Measurements from ENCODE around the gene TNIK. TPM values are rescaled to one million over a fixed set of nuclear protein-coding genes. Genes with fewer than 3 reads are reported as not detected.

The TNIK gene
- total RNA-seq, 2 donors from 2014 or later = 31.7 to 37.9 TPM

DNA sequence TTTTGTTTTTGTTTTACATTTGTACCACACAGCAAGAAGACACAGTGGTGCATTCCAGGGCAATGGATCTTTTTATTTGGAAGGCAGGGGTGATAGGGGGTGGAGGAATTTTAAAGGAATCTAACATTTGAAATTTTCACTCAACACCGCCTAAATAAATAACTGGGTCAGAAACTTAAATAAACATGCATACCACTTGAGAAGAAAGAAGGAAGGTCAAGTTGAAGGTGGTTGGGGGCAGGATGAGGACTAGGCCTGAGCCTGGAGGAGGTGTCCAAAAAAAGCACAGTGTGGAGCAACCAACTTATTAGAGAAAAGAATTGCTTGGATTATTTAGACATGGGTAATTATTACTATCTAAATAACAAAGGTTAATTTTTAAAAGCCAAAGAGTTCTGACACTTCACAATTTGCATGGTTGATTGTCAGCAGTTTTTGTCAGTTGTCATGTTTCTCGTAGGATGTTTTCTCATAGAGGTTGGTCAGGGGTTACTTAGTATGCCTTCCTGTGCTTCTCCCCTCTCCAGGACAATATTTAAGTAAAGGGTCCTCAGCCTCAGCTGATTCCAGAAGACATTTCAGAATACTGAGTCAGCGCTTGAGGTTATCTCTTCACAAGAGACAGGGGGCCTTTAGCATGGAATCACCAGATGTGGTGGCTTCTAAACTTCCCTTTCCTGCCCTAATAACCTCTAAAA is 260.0 kb downstream of the TNIK start:
- peaks cover 9 to 11% of the 10 kb centered on the region in 2 donors for H3K9me3 Mint-ChIP-seq
- peaks cover 11 to 32% of the 10 kb centered on the region in 2 donors for H3K36me3 Mint-ChIP-seq
- ATAC-seq (no peak), DNase-seq (ENCODE audit: low spot score in 2 of 2) (no peak)
- no peak overlapping the region for H3K27ac Mint-ChIP-seq

DNA sequence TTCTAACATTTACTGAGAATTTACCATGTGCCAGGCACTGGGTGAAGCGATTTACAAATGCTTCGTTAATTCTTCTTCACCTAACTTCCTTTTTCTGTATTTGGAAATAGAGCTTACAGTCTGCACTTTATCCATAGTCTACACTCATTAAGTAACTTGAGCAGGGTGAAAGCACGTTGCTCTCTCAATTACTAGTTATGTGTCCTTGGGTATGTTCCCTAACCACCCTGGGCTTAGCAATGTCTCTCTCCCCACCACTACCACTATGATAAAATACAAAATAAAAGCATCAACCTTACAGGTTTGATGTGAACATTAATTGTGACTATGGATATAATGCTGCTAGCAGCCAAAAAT is 260.8 kb downstream of the TNIK start:
- Mint-ChIP-seq H3K27ac (no peak overlapping the region), H3K9me3 (peaks cover 9 to 11% of the 10 kb centered on the region in 2 donors), H3K36me3 (peaks cover 10 to 30% of the 10 kb centered on the region in 2 donors)
- DNase-seq (ENCODE audit: low spot score in 2 of 2) (no peak), ATAC-seq (no peak)

DNA sequence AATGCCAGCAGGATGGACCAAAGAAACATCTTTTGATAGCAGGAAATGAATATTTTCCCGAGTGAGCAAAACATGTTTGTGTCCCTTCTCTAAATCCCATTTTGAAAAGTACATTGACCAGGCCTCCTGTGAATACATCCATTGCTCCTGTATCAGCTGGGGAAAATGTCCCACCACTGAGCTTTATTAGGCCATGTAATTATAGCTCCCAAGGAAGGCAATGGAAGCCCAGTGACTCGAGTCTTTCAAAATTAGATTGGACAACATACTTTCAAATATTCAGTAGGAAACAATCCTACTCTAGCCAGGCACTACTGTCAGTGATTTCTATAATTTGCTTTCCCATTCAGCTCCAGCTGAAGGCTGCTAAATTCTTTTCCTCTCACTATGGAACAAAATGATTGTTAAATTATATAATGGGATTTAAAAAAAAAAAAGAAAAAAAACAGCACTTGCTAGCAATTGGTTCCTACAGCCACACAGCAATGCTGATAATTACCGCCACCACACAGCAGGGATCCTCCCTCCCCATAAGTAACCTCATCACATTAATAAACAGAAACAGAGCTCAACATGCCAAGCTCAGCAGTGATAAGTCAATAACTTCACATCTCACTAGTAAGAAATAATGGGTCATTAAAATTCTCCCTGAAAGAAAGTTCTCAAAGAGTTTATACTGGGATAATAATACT is 261.3 kb downstream of the TNIK start:
- ATAC-seq (no peak), DNase-seq (ENCODE audit: low spot score in 2 of 2) (no peak)
- H3K9me3 Mint-ChIP-seq = peaks cover 9 to 11% of the 10 kb centered on the region in 2 donors
- peaks cover 10 to 30% of the 10 kb centered on the region in 2 donors for H3K36me3 Mint-ChIP-seq
- H3K27ac Mint-ChIP-seq = no peak overlapping the region

- Mint-ChIP-seq H3K27ac (no peak overlapping the region), H3K36me3 (peaks cover 10 to 30% of the 10 kb centered on the region in 2 donors), H3K9me3 (peaks cover 9 to 11% of the 10 kb centered on the region in 2 donors)
- DNase-seq (ENCODE audit: low spot score in 2 of 2) (no peak), ATAC-seq (no peak)
These were observed 264.5 kb downstream of the TNIK start for GRCh38 chr3:171195686-171196085.

- peaks cover 10 to 27% of the 10 kb centered on the region in 2 donors for H3K36me3 Mint-ChIP-seq
- DNase-seq (ENCODE audit: low spot score in 2 of 2) (no peak), ATAC-seq (no peak)
- peaks cover 9 to 11% of the 10 kb centered on the region in 2 donors for H3K9me3 Mint-ChIP-seq
- H3K27ac Mint-ChIP-seq = no peak overlapping the region
These were observed 265.2 kb downstream of the TNIK start for GRCh38 chr3:171194965-171195364.

DNA sequence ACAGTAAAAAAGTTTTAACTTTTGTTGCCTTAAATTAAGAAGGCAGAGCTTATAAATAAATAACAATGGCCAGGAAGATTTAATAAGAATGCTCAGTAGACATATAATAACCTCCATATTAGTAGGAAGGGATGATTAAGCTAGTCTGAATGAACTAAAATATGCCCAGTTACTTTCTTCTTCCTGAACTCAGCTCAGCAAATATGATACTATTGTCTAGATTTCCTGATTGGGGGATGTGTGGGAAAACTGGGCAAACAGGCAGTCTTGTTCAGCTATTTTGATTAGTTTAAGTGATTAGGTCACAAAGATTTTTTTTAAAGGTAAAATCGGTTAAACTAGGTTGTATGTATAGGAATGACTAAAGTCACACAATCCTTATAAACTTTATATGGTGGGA is 266.5 kb downstream of the TNIK start:
- DNase-seq (ENCODE audit: low spot score in 2 of 2) (no peak), ATAC-seq (no peak)
- H3K36me3 Mint-ChIP-seq = peaks cover 10 to 17% of the 10 kb centered on the region in 2 donors
- H3K9me3 Mint-ChIP-seq = peaks cover 9 to 11% of the 10 kb centered on the region in 2 donors
- no peak overlapping the region for H3K27ac Mint-ChIP-seq

DNA sequence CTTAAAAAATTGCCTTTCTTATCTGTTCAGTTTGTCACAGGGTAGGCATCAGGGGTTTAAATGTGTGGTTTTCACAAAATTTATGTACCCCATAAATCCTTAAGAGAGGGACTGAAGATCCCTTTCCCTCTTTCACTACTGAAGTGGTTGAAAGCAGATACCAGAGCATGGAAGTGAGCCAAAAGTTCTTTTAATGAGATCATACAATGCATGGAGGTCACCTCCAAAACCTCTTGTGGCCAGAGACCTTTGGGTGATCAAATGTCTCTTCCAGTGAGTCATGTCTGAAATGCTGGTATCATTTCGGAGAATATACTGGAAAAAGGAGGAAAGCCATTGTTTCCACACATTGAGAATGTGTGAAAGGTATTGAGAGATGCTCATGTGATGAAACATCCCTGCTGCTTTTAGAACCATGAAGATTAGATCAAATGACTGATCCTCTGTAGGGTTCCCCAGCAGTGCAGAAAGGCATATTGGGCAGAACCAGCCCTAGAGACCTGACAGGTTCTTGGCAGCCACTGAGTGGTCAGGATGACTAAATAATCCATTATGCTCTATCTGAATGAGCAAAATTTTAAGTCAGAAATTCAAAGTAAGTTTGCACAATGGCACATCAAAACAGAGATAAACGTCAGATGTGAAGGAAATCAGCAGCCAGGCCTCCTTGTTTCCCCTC is 267.9 kb downstream of the TNIK start:
- ATAC-seq (peak; percentile 45 to 83), DNase-seq (ENCODE audit: low spot score in 2 of 2) (no peak)
- Mint-ChIP-seq H3K36me3 (peaks cover 4 to 16% of the 10 kb centered on the region in 2 donors), H3K27ac (peak overlapping the region in 1 of 2 donors; percentile 48), H3K9me3 (peaks cover under 1% of the 10 kb centered on the region in 2 donors)

GRCh38 chr3:171190668-171191067 is 269.5 kb downstream of the TNIK start:
- DNase-seq (ENCODE audit: low spot score in 2 of 2) = no peak
- peaks cover 4 to 7% of the 10 kb centered on the region in 2 donors for H3K36me3 Mint-ChIP-seq
- no peaks in the 10 kb centered on the region for H3K9me3 Mint-ChIP-seq
- ATAC-seq = no peak
- peak overlapping the region in 1 of 2 donors; percentile 69 for H3K27ac Mint-ChIP-seq

DNA sequence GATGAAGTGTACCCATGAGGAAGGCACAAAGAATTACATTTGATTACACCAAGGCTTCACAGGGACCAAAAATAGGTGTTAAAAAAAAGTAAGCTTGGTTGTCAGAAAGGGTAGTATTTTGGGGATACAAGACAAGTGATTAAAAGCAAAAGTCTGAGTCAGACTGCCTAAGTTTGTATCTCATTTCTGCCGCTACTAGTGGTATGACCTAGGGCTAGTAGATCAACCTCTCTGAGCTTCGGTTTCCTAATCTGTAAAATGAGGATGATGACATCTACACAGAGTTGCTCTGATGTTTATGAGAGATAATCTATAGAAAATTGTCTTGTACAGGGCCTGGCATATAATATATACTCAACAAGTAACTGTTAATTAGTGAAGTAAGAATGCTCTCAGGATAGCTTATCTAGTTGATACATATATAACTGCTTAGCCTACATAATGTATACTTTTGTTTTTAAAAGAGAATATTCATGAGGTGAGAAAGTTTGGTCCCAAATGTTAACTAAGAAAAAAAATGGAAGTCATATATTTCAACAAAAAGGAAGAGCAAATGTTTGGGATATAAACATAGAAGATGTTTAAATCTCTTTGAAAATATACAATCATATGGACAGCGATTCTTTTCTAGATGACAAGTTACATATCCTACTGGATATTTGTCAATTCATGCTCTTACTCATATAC is 270.7 kb downstream of the TNIK start:
- H3K27ac Mint-ChIP-seq = peak overlapping the region; percentile 69 to 75
- DNase-seq (ENCODE audit: low spot score in 2 of 2) = no peak
- no peaks in the 10 kb centered on the region for H3K9me3 Mint-ChIP-seq
- H3K36me3 Mint-ChIP-seq = peaks cover 4 to 6% of the 10 kb centered on the region in 2 donors
- ATAC-seq = peak; percentile 80 to 91

GRCh38 chr3:171187706-171188290 is 272.4 kb downstream of the TNIK start:
- no peak overlapping the region for H3K27ac Mint-ChIP-seq
- H3K36me3 Mint-ChIP-seq = peaks cover 4 to 12% of the 10 kb centered on the region in 2 donors
- H3K9me3 Mint-ChIP-seq = no peaks in the 10 kb centered on the region
- DNase-seq (ENCODE audit: low spot score in 2 of 2) = no peak
- ATAC-seq = no peak

DNA sequence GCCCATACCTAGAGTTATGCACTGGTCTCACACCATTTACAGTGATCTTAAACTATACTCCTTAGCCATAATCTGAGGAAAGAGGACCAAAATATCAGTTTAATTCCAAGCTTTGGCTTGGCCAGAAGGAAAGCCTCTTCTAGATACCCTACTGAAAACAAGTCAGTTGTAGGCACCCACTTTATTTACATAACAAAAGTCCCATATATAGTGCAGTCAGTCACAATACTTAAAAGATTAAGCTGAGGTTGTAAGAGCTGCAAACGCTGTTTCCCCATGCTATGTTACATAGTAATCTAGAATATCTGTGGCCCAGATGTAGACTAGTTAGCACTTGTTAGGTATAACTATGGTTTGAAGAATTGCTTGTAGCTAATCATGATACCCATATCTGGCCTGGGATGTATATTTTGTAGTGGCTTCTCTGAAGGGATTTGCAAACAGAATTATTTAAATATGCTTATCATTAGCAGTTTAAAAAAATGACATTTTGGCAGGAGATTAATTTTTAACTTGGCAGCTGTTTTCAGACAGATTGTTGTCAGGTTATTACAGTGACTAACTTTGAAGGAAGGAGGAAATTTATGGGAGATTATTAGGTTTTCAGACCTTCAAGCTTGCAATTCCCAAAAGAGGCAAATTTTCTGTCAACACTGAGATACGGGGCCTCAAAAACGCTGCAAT is 273.2 kb downstream of the TNIK start:
- DNase-seq (ENCODE audit: low spot score in 2 of 2) (no peak), ATAC-seq (no peak)
- H3K9me3 Mint-ChIP-seq = no peaks in the 10 kb centered on the region
- no peak overlapping the region for H3K27ac Mint-ChIP-seq
- peaks cover 4 to 13% of the 10 kb centered on the region in 2 donors for H3K36me3 Mint-ChIP-seq

GRCh38 chr3:171186383-171186782 is 273.8 kb downstream of the TNIK start:
- H3K27ac Mint-ChIP-seq = no peak overlapping the region
- DNase-seq (ENCODE audit: low spot score in 2 of 2) (no peak), ATAC-seq (no peak)
- no peaks in the 10 kb centered on the region for H3K9me3 Mint-ChIP-seq
- H3K36me3 Mint-ChIP-seq = peaks cover 4 to 14% of the 10 kb centered on the region in 2 donors

DNA sequence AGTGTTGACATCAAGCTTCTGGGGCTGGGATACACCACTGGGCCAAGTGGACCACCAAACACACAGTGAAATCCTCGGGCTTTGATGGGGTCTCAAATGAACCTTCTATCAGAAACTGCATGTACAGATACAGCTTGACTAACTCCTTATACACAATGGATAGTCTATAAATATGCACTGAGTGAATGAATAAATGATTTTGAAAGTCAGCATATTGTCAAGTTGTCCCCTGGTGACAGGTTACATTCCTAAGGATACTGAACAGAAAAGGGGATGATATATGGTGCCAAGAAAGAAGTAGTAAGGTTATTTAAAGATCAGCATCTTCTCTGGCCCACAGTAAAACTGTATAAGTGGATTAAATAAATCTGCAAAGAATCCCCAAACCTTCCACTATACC is 274.2 kb downstream of the TNIK start:
- ATAC-seq (no peak), DNase-seq (ENCODE audit: low spot score in 2 of 2) (no peak)
- no peak overlapping the region for H3K27ac Mint-ChIP-seq
- no peaks in the 10 kb centered on the region for H3K9me3 Mint-ChIP-seq
- peaks cover 4 to 19% of the 10 kb centered on the region in 2 donors for H3K36me3 Mint-ChIP-seq

GRCh38 chr3:171184372-171184771 is 275.8 kb downstream of the TNIK start:
- Mint-ChIP-seq H3K27ac (peak overlapping the region in 1 of 2 donors; percentile 27), H3K9me3 (no peaks in the 10 kb centered on the region), H3K36me3 (peaks cover 4 to 21% of the 10 kb centered on the region in 2 donors)
- DNase-seq (ENCODE audit: low spot score in 2 of 2) (no peak), ATAC-seq (peak; percentile 76 to 77)

DNA sequence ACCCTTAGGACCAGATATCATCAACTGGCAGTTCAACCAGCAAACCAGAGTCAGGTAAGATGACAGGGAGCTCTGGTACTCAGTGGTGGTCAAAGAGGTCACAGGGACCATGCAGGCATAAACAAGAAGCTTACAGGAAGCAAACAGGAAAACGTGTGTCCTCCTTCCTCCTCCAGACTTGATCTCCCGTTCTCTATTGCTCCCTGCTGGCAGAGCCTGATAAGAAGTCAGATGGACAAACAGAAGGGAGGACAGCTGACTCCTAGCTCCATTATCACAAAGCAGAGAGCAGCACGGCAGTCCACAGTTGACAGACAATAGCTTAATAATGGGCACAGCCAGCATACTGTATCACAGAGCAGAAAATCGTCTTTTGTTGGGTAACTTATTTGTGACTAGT is 277.2 kb downstream of the TNIK start:
- DNase-seq (ENCODE audit: low spot score in 2 of 2) (no peak), ATAC-seq (no peak)
- Mint-ChIP-seq H3K27ac (no peak overlapping the region), H3K36me3 (peaks cover 0 to 20% of the 10 kb centered on the region in 2 donors), H3K9me3 (no peaks in the 10 kb centered on the region)
